ENCODE results near the gene ZDHHC1. TPM values are rescaled to one million over a fixed set of nuclear protein-coding genes. Genes with fewer than 3 reads are reported as not detected.

The ZDHHC1 gene
- total and polyA plus RNA-seq, 2 of the 13 experiments (the other 11 are each of a cell fraction or from before 2014, with no cell fraction given), result 0.51 to 1.1 TPM

GRCh38 chr16:67419931-67420330, 3.7 kb upstream of the ZDHHC1 start (continued):
- TF ChIP-seq ESRRA (CRISPR knock-in tag; IDR thresholded peaks at IDR 0.05; ENCODE audit: low read depth) (no peak), CBX2 (IDR thresholded peaks at IDR 0.05; ENCODE audit: low read depth, low read length) (no peak), CBX2 (CRISPR knock-in tag; IDR thresholded peaks at IDR 0.05; ENCODE audit: low read depth) (no peak), ZBTB8A (CRISPR knock-in tag; IDR thresholded peaks at IDR 0.05; ENCODE audit: borderline replicate concordance, low read depth) (no peak), ZNF205 (CRISPR knock-in tag; IDR thresholded peaks at IDR 0.05) (no peak), ZBTB2 (CRISPR knock-in tag; IDR thresholded peaks at IDR 0.05; ENCODE audit: low read depth) (no peak)

- in situ Hi-C loops (cut with HindIII; ENCODE audit: extremely low pct_ligation_motif_present, low pct_unique_long_range_greater_than_20kb) (no loop called here), intact Hi-C loops (cut with micrococcal nuclease; ENCODE audit: unreplicated experiment) (no loop called here)
- Histone ChIP-seq H3K4me2 (ENCODE audit: low read depth, low read length) (no peak overlapping the region), H3K4me3 (replicated peaks in 1 of 3; ENCODE audit: insufficient read depth in 1 of 3, low read depth in 2 of 3, low read length in 3 of 3) (no peak overlapping the region), H3K9ac (ENCODE audit: insufficient read depth, low read depth, low read length) (no peak overlapping the region), H4K20me1 (ENCODE audit: insufficient read depth, low read length) (no peaks in the 10 kb centered on the region), H3K4me1 (ENCODE audit: insufficient read depth, low read length) (peaks cover 21% of the 10 kb centered on the region), H3K36me3 (replicated peaks in 1 of 2; ENCODE audit: control insufficient read depth in 1 of 2, insufficient read depth in 2 of 2, low read length in 2 of 2) (no peaks in the 10 kb centered on the region), H3K79me2 (ENCODE audit: insufficient read depth, low read length) (no peaks in the 10 kb centered on the region), H3K27me3 (ENCODE audit: control insufficient read depth in 1 of 2, insufficient read depth in 2 of 2, low read length in 2 of 2) (peaks cover 3 to 26% of the 10 kb centered on the region in 2 experiments; a peak in 4 of 5 replicates), H3K9me3 (ENCODE audit: low read length) (no peaks in the 10 kb centered on the region), H3K27ac (ENCODE audit: extremely low read length, insufficient read depth, low read length) (no peak overlapping the region), H2AFZ (ENCODE audit: low read length) (no peak overlapping the region)
- no TSS peak for BruUV-seq (replicated peaks)
- no peak for TF ChIP-seq PLRG1 (conservative IDR thresholded peaks at IDR 0.05)
- peak; percentile 80 for TF ChIP-seq ATF7 (IDR thresholded peaks at IDR 0.05)
- no peak for TF ChIP-seq ATF7 (CRISPR knock-in tag; IDR thresholded peaks at IDR 0.05)
- TF ChIP-seq CREB1 (IDR thresholded peaks at IDR 0.05), result 0 out of 2 replicates have a peak, but pooled peaks have one; percentile 10
- no peak for TF ChIP-seq CREB1 (CRISPR knock-in tag; IDR thresholded peaks at IDR 0.05)
- ATAC-seq (no peak), DNase-seq (ENCODE audit: low spot score) (no peak), FAIRE-seq (no peak)
- POLR2A ChIA-PET, result no interaction called here
- WGBS (ENCODE audit: low lambda C conversion rate), result 65% methylated on average over 3 of the region's 3 CpGs
- CTCF ChIA-PET (ENCODE audit: low intra/inter-chr PET ratio, low total read pairs), result no interaction called here
Measured at GRCh38 chr16:67419502-67419901, 3.2 kb upstream of the ZDHHC1 start.

Measured in HepG2 (cell line).